Measurements from ENCODE around the gene MAPK4. TPM values are rescaled to one million over a fixed set of nuclear protein-coding genes. Genes with fewer than 3 reads are reported as not detected.

The MAPK4 gene
- total and polyA plus RNA-seq, 2 of the 4 experiments (the other 2 are of a cell fraction), result not detected

DNA sequence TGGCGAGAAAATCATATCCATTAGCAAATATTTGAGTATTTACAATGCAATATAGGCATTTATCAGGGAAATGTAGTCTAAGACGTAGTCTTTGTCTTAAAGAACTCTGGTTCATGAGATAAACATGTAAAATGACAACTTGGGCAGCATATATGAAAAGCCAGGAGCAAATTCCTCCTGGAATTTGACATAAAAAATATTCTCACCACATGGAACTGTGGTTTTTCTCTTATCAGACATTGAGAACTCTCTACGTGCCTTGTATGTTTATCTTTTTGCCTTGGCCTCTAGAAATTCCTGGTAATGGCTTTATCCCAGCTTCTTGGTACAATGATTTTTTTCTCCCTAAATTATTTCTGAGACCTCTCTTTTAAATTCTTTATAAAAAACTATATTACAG is 2.8 kb downstream of the MAPK4 start:
- Histone ChIP-seq H4K91ac (ENCODE audit: insufficient read depth, low read depth, low read length) (no peak overlapping the region), H3K56ac (ENCODE audit: extremely low read depth, insufficient read depth, low read length) (no peak overlapping the region), H3K9me1 (ENCODE audit: insufficient read depth, low read length) (no peaks in the 10 kb centered on the region), H4K8ac (ENCODE audit: low read depth in 2 of 2, low read length in 2 of 2) (no peak overlapping the region), H3K9ac (ENCODE audit: low read depth, low read length) (no peak overlapping the region), H3K9me3 (ENCODE audit: control insufficient read depth, insufficient read depth, low read length) (no peaks in the 10 kb centered on the region), H3K4me3 (ENCODE audit: insufficient read depth, low read depth, low read length) (no peak overlapping the region), H2BK120ac (ENCODE audit: low read depth, low read length) (no peak overlapping the region), H3K18ac (ENCODE audit: low read depth, low read length) (no peak overlapping the region), H3K4me1 (ENCODE audit: control insufficient read depth, insufficient read depth, low read length) (no peaks in the 10 kb centered on the region), H3K27me3 (ENCODE audit: control insufficient read depth, insufficient read depth, low read length) (peaks cover 37% of the 10 kb centered on the region), H3K23ac (ENCODE audit: low read depth, low read length) (no peak overlapping the region), H2BK5ac (ENCODE audit: low read depth, low read length, poor library complexity, severe bottlenecking) (no peak overlapping the region), H3K79me1 (ENCODE audit: low read depth in 1 of 2, low read length in 2 of 2) (no peaks in the 10 kb centered on the region), H3K4ac (ENCODE audit: low read depth, low read length) (no peak overlapping the region), H3K4me2 (ENCODE audit: low read depth, low read length) (no peak overlapping the region), H2AK9ac (replicated peaks; ENCODE audit: low read depth, low read length, poor library complexity) (no peak overlapping the region), H3K36me3 (ENCODE audit: control insufficient read depth, insufficient read depth, low read length) (no peaks in the 10 kb centered on the region), H3K27ac (ENCODE audit: insufficient read depth, low read length) (no peak overlapping the region), H4K5ac (ENCODE audit: low read depth, low read length) (no peak overlapping the region), H2AK5ac (ENCODE audit: low read depth, low read length) (no peak overlapping the region), H2AFZ (replicated peaks; ENCODE audit: low read length, poor library complexity) (no peak overlapping the region), H2BK20ac (ENCODE audit: low read depth, low read length) (no peak overlapping the region), H2BK15ac (ENCODE audit: low read depth, low read length) (no peak overlapping the region), H3K14ac (replicated peaks; ENCODE audit: low read depth, low read length) (no peak overlapping the region), H4K20me1 (ENCODE audit: insufficient read depth, low read length) (no peaks in the 10 kb centered on the region)
- intact Hi-C loops (cut with micrococcal nuclease), result no loop called here
- WGBS, 2 experiments (ENCODE audit: extremely low coverage in 2 of 2, insufficient read length in 1 of 2), result no CpG with 5 or more reads among the region's 3 CpGs
- no TSS peak for BruUV-seq (replicated peaks)
- DNase-seq (no peak), ATAC-seq (ENCODE audit: low read depth) (no peak)
- dilution Hi-C loops (cut with HindIII; ENCODE audit: low sequenced_read_pairs, unreplicated experiment), result no loop called here
- POLR2A ChIA-PET (ENCODE audit: unreplicated experiment), result no interaction called here
- CTCF ChIA-PET, result no interaction called here
- in situ Hi-C loops (cut with MboI; ENCODE audit: low sequenced_read_pairs), result no loop called here
- TF ChIP-seq MAZ (IDR thresholded peaks at IDR 0.05; ENCODE audit: borderline replicate concordance, low read depth, low read length) (no peak), FOS (IDR thresholded peaks at IDR 0.05; ENCODE audit: low read depth, low read length) (no peak), BHLHE40 (IDR thresholded peaks at IDR 0.05; ENCODE audit: low read depth, low read length) (no peak), MAFK (IDR thresholded peaks at IDR 0.05; ENCODE audit: low read depth, low read length) (no peak), RFX5 (IDR thresholded peaks at IDR 0.05; ENCODE audit: low read depth, low read length) (no peak)
- TF ChIP-seq, protein P1, sequence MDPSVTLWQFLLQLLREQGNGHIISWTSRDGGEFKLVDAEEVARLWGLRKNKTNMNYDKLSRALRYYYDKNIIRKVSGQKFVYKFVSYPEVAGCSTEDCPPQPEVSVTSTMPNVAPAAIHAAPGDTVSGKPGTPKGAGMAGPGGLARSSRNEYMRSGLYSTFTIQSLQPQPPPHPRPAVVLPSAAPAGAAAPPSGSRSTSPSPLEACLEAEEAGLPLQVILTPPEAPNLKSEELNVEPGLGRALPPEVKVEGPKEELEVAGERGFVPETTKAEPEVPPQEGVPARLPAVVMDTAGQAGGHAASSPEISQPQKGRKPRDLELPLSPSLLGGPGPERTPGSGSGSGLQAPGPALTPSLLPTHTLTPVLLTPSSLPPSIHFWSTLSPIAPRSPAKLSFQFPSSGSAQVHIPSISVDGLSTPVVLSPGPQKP (IDR thresholded peaks at IDR 0.05; ENCODE audit: borderline replicate concordance, low read depth, low read length), result no peak
- TF ChIP-seq, protein P2, sequence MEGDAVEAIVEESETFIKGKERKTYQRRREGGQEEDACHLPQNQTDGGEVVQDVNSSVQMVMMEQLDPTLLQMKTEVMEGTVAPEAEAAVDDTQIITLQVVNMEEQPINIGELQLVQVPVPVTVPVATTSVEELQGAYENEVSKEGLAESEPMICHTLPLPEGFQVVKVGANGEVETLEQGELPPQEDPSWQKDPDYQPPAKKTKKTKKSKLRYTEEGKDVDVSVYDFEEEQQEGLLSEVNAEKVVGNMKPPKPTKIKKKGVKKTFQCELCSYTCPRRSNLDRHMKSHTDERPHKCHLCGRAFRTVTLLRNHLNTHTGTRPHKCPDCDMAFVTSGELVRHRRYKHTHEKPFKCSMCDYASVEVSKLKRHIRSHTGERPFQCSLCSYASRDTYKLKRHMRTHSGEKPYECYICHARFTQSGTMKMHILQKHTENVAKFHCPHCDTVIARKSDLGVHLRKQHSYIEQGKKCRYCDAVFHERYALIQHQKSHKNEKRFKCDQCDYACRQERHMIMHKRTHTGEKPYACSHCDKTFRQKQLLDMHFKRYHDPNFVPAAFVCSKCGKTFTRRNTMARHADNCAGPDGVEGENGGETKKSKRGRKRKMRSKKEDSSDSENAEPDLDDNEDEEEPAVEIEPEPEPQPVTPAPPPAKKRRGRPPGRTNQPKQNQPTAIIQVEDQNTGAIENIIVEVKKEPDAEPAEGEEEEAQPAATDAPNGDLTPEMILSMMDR (conservative IDR thresholded peaks at IDR 0.05; ENCODE audit: low read depth, low read length), result no peak
